NCI-H748 (cell line): ENCODE results near the gene VAC14.
"Not testable (repeated sequence)": the region's sequence is repeated elsewhere in the genome, so short reads cannot be mapped to it uniquely, and the experiment has no call there.

Experiments used
- DNase-seq: peaks from one replicate; lab custom pipeline; 2025; ENCODE audit not compliant: unreplicated experiment; lab: John Stamatoyannopoulos, UW

VAC14 gene

GRCh38 chr16:70682239-70683145 lies 118.5 kb downstream of the VAC14 start:
- no peak for DNase-seq

- DNase-seq: no peak
Observed at GRCh38 chr16:70681382-70682238, 119.3 kb downstream of the VAC14 start.

DNA sequence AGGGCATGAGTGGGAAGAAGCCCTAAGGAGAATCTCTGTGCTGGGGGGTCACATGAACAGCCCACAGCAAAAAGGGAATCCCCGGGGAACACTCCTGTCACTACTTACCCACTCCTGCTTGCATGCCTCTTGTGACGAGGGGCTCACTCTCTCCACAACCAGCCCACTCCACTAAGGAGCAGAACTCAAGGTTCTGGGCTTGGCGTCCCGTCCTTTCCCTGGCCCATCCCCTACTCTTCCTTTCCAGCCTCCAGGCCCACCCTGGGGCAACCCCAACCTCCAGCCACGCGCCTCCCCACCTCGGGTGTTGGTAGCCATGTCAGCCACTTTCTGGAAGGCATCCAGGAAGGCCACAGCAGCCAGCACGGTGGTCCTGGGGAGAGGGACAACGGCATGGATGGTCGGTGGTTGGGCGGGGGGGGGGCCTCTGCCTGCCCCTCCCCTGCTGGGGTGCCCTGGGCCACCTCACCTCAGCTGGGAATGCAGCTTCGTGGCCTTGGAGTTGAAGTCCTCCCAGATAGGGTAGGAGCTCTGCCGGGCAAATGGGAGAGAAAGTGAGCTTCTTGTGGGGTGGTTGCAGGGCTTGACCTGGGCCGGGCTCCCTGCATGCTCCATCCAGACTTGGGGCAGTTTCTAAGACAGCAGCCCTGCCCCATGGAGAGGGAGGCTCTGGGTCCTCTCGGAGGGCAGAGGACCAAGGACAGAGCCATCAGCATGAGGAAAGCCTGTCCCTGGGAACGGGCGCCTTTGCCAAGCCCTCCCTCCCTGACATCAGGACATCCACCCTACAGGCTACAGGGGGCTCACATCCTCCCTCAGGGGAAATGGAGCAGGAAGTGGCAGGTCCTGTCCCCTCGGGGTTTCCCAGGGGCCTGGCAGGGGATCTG lies 120.2 kb downstream of the VAC14 start:
- no peak for DNase-seq

GRCh38 chr16:70679671-70680494 lies 121.1 kb downstream of the VAC14 start:
- no peak for DNase-seq

GRCh38 chr16:70678898-70679670 lies 121.9 kb downstream of the VAC14 start:
- DNase-seq: no peak

DNA sequence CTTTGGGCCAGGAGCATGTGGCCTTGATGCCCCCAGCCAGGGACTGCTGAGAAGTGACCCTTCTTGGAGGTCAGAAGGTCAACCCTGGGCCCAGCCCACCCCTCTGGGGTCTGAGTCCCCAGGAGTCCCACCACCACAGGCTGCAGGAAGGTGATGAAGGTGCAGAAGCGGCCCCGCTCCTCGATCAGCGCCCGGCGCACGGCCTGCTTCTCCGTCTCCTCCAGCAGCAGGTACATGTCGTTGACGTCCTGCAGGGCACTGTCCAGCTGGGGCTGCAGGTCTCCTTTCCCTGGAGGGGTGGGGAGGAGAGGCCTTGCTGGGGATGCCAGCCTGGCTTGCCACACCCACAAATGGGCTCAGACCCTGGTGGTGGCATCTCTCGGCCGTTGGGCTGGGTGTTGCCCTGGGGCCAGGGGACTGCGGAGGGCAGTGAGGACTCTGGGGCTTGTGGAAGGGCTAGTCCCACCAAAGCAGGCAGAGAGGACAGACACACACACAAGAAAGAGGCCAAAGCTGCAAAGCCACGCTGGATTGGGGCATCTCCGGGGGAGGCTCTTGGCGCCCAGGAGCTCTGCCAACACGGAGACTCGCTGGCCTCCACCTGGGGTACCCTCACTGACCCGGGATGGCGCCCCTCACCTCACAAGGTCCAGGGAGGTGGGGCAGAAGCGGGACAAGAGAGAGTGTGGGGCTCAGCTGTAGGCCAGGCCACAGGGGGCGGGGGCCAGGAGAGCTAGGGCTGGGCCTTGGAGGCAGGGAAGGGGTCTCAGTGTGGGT lies 122.6 kb downstream of the VAC14 start:
- no peak for DNase-seq

DNA sequence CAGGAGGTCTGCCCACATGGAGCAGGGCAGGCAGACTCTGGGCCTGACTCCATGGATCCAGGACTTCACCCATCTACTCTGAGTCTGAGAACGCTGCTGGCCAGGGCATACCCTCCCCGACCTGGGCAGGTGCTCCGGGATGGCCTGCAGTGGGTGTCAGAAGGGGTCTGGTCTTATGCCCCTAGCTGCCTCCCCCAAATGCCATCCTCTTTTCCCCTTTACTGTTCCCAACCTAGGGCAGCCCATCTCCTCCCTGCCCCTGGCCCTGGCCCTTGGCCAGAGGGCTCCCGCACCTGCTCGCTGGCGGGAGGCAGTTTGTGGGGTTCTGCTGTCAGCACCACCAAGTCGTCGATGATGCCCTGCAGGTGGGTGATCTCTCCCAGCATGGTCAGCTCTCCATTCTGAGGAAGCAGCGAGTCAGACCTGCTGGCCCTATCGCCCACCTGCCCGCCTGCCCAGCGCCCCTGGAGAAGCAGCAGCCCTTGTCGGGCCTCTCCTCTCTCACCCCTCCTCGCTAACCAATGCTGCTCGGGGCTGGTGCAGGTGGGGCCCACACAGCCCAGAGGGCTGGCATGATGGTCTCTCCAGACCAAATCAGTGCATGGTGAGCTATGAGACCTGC lies 123.3 kb downstream of the VAC14 start:
- DNase-seq: no peak

DNA sequence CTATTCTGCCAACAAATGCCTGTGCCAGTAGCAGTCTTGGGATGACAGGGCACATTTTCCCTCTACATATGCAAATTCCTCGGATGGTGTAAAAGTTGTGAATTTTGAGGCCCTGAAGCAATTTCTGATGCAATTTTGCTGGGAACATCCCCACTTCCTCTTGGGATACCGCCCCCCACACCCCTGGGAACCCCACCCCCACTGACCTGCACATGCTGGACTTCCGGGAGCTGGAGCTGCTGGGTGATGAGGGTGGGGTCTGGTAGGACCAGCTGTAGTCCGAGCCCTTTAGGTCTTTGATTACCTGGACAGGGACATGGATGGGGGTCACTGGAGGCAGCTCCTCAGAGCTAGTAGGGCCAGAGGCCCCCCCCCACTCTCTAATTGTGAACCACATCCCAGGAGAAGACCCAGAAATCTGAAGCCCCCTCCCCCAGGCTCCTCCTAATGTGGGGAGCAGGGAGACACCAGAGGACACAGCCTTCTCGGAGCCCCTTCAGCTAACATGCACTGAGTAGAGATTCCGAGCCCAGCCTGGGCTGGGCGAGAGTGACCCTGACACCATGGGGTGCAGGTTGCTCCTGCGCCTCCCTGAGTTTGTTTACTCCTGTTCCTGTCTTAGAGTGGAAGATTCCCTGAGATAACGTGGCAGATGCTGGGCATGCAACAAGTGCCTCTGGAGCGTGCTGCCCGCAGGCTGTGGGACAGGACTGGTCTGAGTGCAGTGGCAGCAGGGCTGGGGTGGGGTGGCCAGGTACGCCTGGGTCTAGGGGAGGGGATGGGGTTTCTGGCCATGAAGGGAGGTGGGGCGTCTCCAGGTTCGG lies 124.1 kb downstream of the VAC14 start:
- no peak for DNase-seq

DNA sequence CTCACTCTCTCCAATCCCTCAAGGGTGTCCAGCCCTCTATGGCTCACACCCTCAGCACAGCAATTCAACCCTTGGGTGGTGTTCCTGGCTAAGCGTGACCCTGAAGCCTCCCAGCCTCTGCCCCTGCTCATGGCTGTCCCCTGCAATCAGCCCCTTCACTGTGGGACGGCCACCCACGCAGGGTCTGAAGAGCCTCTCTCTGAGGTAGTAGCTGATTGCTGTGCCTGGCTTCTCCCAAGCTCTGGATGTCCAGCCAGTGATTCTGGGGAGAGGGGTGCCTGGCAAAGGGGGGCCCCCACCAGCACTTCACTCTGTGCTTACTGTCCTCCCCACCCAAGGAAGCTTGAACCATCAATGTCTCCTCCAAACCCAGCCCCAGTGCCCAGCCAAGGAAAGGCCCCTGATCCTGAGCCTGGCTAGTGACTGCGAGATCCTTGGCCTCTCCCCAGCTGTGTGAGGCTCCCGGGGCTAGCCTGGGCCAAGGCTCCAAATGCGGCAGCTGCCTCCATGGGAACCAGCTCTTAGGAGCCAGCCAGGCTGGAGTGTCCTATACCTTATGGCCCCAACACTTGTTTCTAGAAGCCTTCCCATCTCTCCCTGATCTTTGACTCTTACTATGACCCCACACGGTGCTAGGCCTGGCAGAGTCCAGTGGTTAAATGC lies 125.0 kb downstream of the VAC14 start:
- DNase-seq: no peak

DNA sequence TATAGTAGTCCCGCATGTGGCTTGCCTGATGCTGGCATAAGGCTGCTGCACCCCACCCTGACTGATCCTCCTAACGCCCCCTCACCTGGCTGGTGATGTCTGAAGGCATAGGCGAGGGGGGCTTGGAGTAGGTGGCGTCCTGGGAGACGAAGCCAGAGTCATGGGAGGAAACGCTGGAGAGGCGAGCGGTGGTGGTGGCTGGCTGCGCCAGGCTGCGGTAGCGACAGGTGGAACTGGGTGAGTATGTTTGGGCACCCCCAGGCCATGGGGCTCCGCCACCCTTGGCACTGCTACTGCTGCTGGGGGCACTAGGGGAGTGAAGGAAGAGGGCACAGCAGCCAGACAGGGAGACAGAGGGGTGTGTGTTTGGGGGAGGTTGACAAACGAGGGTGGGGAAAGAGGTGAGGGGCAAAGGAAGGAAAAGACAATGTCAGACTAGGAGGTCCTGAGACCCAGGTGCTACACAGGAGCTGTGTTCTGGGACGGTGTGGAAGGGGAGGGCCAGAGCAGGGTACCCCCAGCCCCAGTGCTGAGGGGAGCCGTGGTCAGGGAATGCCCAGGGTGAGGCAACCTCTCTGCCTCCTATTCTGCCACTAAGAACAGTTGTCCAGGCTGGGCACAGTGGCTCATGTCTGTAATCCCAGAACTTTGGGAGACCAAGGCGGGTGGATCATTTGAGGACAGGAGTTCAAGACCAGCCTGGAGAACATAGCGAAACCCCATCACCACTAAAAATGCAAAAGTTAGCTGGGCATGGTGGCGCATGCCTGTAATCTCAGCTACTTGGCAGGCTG lies 126.5 kb downstream of the VAC14 start:
- DNase-seq: no peak

GRCh38 chr16:70670938-70671337 lies 130.0 kb downstream of the VAC14 start:
- not testable (repeated sequence) for DNase-seq

DNA sequence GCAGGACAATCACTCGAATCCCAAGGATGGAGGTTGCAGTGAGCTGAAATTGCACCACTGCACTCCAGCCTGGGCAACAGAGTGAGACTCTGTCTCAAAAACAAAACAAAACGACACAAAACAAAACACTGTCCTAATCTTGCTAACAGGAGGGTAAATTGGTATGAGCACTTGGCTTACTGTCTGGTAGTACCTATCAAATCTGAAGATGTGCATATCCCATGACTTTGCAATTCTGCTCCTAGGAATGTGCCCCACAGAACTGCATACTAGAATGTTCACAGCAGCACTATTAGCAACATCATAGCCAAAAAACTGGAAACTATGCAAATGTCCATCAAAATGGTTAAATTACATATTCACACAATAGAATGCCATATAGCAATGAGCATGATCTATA lies 130.8 kb downstream of the VAC14 start:
- no peak for DNase-seq

- DNase-seq: no peak
Observed at GRCh38 chr16:70665806-70666735, 134.9 kb downstream of the VAC14 start.

GRCh38 chr16:70665113-70665694 lies 135.8 kb downstream of the VAC14 start:
- no peak for DNase-seq
